Osteocyte (in vitro differentiated cells): Measurements from ENCODE around the gene DMD. TPM values are rescaled to one million over a fixed set of nuclear protein-coding genes. Genes with fewer than 3 reads are reported as not detected.

Experiments used
- DNase-seq: peaks from one replicate; pipeline ENCODE4 v3.0.0; 2021; ENCODE audit warnings: mixed read lengths; ENCODE audit not compliant: unreplicated experiment; ENCODE audit errors: extremely low spot score
- H3K27ac Mint-ChIP-seq: one replicate; pipeline ENCODE4 v1.8.0; 2021; ENCODE audit warnings: mild to moderate bottlenecking, mixed read lengths; ENCODE audit not compliant: unreplicated experiment
- H3K27me3 Mint-ChIP-seq: one replicate; pipeline ENCODE4 v1.8.0; 2021; ENCODE audit warnings: mixed read lengths; ENCODE audit not compliant: unreplicated experiment
- H3K36me3 Mint-ChIP-seq: one replicate; pipeline ENCODE4 v1.8.0; 2021; ENCODE audit warnings: mixed read lengths; ENCODE audit not compliant: unreplicated experiment
- H3K4me1 Mint-ChIP-seq: one replicate; pipeline ENCODE4 v1.8.0; 2021; ENCODE audit warnings: mixed read lengths; ENCODE audit not compliant: unreplicated experiment
- H3K4me3 Mint-ChIP-seq: one replicate; pipeline ENCODE4 v1.8.0; 2021; ENCODE audit warnings: mild to moderate bottlenecking, moderate library complexity, mixed read lengths; ENCODE audit not compliant: unreplicated experiment
- H3K9me3 Mint-ChIP-seq: one replicate; pipeline ENCODE4 v1.8.0; 2021; ENCODE audit warnings: mixed read lengths; ENCODE audit not compliant: unreplicated experiment
- CTCF ChIP-seq: fragments of 200-600 bp; sonication (generic); IDR thresholded peaks from 2 replicates; pipeline ENCODE4 v1.5.0; 2021; ENCODE audit warnings: antibody characterized with exemption, mild to moderate bottlenecking, moderate library complexity
- total RNA-seq: library from RNA; stranded (reverse); gene quantifications from 2 replicates; pipeline ENCODE4 v1.2.1, GENCODE V29; 2021

DMD gene
- total RNA-seq, 1 donor from 2014 or later = 317 TPM

GRCh38 chrX:31213941-31214340, 1997.4 kb downstream of the DMD start:
- no peak overlapping the region for H3K27ac Mint-ChIP-seq
- TF ChIP-seq CTCF = peak; percentile 55
- no peak overlapping the region for H3K4me3 Mint-ChIP-seq
- peaks cover 51% of the 10 kb centered on the region for H3K4me1 Mint-ChIP-seq
- no peaks in the 10 kb centered on the region for H3K27me3 Mint-ChIP-seq
- peaks cover 13% of the 10 kb centered on the region for H3K36me3 Mint-ChIP-seq
- no peak for DNase-seq
- no peaks in the 10 kb centered on the region for H3K9me3 Mint-ChIP-seq

- no peak for TF ChIP-seq CTCF
- Mint-ChIP-seq H3K9me3 (no peaks in the 10 kb centered on the region), H3K27me3 (no peaks in the 10 kb centered on the region), H3K27ac (peak overlapping the region; percentile 11), H3K36me3 (peaks cover 20% of the 10 kb centered on the region), H3K4me3 (no peak overlapping the region), H3K4me1 (peaks cover 60% of the 10 kb centered on the region)
- no peak for DNase-seq
Observed at GRCh38 chrX:31212856-31213748, 1998.2 kb downstream of the DMD start.

GRCh38 chrX:31209005-31209628, 2002.2 kb downstream of the DMD start:
- Mint-ChIP-seq H3K4me1 (peaks cover 53% of the 10 kb centered on the region), H3K36me3 (peaks cover 37% of the 10 kb centered on the region), H3K4me3 (peak overlapping the region; percentile 7), H3K9me3 (no peaks in the 10 kb centered on the region), H3K27me3 (no peaks in the 10 kb centered on the region), H3K27ac (peak overlapping the region; percentile 80)
- DNase-seq = no peak
- no peak for TF ChIP-seq CTCF

GRCh38 chrX:31201503-31201902, 2009.8 kb downstream of the DMD start:
- peaks cover 8% of the 10 kb centered on the region for H3K9me3 Mint-ChIP-seq
- no peaks in the 10 kb centered on the region for H3K27me3 Mint-ChIP-seq
- H3K4me1 Mint-ChIP-seq = peaks cover 5% of the 10 kb centered on the region
- H3K36me3 Mint-ChIP-seq = peaks cover 45% of the 10 kb centered on the region
- TF ChIP-seq CTCF = no peak
- H3K4me3 Mint-ChIP-seq = no peak overlapping the region
- no peak overlapping the region for H3K27ac Mint-ChIP-seq
- DNase-seq = no peak

GRCh38 chrX:31200430-31200829, 2010.9 kb downstream of the DMD start:
- Mint-ChIP-seq H3K4me1 (peaks cover 4% of the 10 kb centered on the region), H3K9me3 (peaks cover 8% of the 10 kb centered on the region), H3K27me3 (no peaks in the 10 kb centered on the region), H3K36me3 (peaks cover 42% of the 10 kb centered on the region), H3K27ac (peak overlapping the region; percentile 19), H3K4me3 (no peak overlapping the region)
- DNase-seq = no peak
- TF ChIP-seq CTCF = no peak
